A673 (cell line): ENCODE results near the gene CLSTN2.

Experiments
- EZH2 ChIP-seq: fragments of 200-600 bp; sonication (generic); IDR thresholded peaks from 2 replicates; pipeline ENCODE4 v1.6.1; 2017; ENCODE audit warnings: borderline replicate concordance, low read depth, mild to moderate bottlenecking, mixed read lengths, antibody characterized with exemption, low read length; ENCODE audit not compliant: poor library complexity, severe bottlenecking
- TF ChIP-seq, protein P1 (sequence below): fragments of 300-800, 200-600 bp; sonication (generic); conservative IDR thresholded peaks from 2 replicates; pipeline ENCODE4 v1.5.1; 2017; ENCODE audit warnings: low read depth, mild to moderate bottlenecking, antibody characterized with exemption, low read length, moderate library complexity, mixed read lengths

DNA sequence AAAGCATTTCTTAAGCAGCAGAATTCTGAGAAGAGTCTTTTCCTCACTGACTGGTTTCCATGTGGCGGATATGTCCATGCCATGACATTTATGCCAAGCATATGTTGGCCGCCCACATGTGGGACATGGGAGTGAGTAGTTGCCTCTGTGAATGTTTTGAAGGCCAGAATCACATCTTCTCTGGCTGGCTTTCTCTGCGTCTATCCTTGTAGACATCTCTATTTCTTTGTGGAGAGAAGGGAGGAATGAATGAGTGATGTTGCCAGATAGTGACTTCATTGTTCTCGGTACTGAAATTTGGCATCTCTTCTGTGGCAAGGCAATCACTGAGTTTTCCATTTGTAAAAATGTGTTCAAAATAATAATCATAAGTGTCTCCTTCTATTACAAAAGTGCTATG lies 316.0 kb downstream of the CLSTN2 start:
- TF ChIP-seq, protein P1, sequence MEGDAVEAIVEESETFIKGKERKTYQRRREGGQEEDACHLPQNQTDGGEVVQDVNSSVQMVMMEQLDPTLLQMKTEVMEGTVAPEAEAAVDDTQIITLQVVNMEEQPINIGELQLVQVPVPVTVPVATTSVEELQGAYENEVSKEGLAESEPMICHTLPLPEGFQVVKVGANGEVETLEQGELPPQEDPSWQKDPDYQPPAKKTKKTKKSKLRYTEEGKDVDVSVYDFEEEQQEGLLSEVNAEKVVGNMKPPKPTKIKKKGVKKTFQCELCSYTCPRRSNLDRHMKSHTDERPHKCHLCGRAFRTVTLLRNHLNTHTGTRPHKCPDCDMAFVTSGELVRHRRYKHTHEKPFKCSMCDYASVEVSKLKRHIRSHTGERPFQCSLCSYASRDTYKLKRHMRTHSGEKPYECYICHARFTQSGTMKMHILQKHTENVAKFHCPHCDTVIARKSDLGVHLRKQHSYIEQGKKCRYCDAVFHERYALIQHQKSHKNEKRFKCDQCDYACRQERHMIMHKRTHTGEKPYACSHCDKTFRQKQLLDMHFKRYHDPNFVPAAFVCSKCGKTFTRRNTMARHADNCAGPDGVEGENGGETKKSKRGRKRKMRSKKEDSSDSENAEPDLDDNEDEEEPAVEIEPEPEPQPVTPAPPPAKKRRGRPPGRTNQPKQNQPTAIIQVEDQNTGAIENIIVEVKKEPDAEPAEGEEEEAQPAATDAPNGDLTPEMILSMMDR: no peak
- TF ChIP-seq EZH2: no peak
